Stimulated activated memory B cell treated with anti-CD40 and anti-IgM and Interleukin-4, amounts not matched to agents 10 μg/mL and 1 μg/mL and 100 μg/mL, for 72 hours (primary cell): Measurements from ENCODE around the gene KIAA1328.
"Not testable (repeated sequence)": the region's sequence is repeated elsewhere in the genome, so short reads cannot be mapped to it uniquely, and the experiment has no call there.

Source experiments
- ATAC-seq: fragments of 150-1000 bp; cut with Tn5 transposase; 2 replicates; pipeline ENCODE4 v1.10.0; 2021
- H3K27ac Mint-ChIP-seq: one replicate; pipeline ENCODE4 v1.8.0; 2022; ENCODE audit warnings: mild to moderate bottlenecking, mixed read lengths
- H3K27me3 Mint-ChIP-seq: one replicate; pipeline ENCODE4 v1.8.0; 2022; ENCODE audit warnings: mixed read lengths
- H3K36me3 Mint-ChIP-seq: one replicate; pipeline ENCODE4 v1.8.0; 2022; ENCODE audit warnings: mixed read lengths
- H3K4me1 Mint-ChIP-seq: one replicate; pipeline ENCODE4 v1.8.0; 2022; ENCODE audit warnings: mixed read lengths
- H3K4me3 Mint-ChIP-seq: one replicate; pipeline ENCODE4 v1.8.0; 2022; ENCODE audit warnings: mild to moderate bottlenecking, moderate library complexity, mixed read lengths
- H3K9me3 Mint-ChIP-seq: one replicate; pipeline ENCODE4 v1.8.0; 2022; ENCODE audit warnings: mixed read lengths

KIAA1328 gene

DNA sequence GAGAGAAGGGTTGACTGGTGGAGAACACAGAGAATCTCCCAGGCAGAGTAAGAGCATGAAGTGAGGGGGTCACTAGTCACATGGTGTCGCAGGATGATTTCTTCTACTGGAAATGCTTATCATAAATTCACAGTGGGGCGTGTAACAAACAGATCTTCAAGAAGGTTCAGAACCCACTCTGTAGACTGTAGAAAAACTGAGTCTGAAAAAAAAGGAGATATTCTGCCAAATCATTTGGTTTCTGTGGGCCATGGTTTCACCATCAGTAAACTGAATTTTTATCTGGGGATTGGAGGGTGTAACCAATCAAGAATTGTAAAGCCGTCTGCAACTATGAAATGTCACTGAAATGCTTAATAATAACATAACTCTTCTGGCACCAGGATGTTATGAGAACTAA is 15.1 kb upstream of the KIAA1328 start:
- ATAC-seq, result no peak
- Mint-ChIP-seq H3K9me3 (no peaks in the 10 kb centered on the region), H3K36me3 (peaks cover 19% of the 10 kb centered on the region), H3K27ac (peak overlapping the region; percentile 3), H3K27me3 (no peaks in the 10 kb centered on the region), H3K4me1 (no peaks in the 10 kb centered on the region), H3K4me3 (no peak overlapping the region)

DNA sequence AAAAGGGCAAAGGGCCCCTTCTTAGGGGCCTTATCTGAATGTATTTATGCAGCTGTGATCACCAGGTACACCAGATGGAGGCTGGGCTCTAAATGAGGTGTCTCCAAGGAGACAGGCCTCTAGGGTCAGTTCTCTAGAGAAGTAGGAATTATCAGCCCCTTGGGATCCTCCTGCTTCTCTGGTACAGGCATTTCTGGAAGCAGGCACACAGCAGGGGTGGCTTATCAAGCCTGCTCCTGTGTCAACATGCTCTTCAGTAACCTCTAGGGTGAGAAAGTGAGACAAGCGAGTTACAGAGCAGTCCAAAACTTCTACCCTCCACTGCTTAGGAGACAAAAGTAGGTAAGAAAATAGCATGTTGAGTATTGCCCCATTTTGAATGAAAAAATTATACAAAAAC is 13.9 kb upstream of the KIAA1328 start:
- Mint-ChIP-seq H3K4me1 (no peaks in the 10 kb centered on the region), H3K4me3 (no peak overlapping the region), H3K36me3 (peaks cover 19% of the 10 kb centered on the region), H3K9me3 (no peaks in the 10 kb centered on the region), H3K27ac (no peak overlapping the region), H3K27me3 (no peaks in the 10 kb centered on the region)
- no peak for ATAC-seq

DNA sequence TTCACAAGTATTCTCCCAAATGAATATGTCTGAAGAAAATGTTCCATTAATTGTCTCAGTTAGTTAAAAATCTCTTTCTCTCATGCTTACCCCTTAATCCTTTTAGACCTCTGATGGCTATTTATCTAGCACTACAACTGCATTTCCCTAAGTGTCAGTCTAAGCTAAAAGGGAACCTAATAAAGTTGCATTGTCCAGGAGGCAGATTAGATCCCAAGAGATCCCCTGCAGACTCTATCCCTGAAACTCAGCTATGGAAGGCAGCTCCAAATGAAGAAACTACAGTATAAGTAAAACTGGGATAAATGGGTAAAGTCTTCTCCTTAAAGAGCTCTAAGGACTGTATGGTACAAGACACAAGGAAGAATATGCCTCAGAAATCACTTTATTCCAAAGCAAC is 12.8 kb upstream of the KIAA1328 start:
- not testable (repeated sequence) for H3K4me1 Mint-ChIP-seq, H3K4me3 Mint-ChIP-seq, ATAC-seq, H3K9me3 Mint-ChIP-seq, H3K27ac Mint-ChIP-seq, H3K27me3 Mint-ChIP-seq
- peaks cover 19% of the 10 kb centered on the region for H3K36me3 Mint-ChIP-seq

DNA sequence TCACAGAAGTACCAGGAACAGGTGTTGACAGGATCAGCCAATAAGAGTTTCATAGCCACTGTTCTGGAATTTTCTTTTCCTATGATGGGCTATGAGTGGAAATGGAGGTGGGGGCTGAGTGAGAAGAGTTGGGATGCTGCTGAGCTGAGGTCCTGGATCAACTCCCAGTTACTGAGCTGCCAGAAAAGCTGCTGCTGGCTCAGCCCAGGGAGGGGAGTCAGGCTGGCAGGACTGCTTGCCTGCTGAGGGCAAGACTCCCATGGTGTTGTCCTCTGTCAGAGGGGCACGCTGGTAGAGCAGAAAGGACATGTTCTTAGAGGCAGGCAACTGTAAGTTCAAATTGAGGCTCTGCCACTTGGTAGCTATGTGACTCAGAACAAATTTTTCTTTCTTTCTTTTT is 11.9 kb upstream of the KIAA1328 start:
- ATAC-seq, result no peak
- Mint-ChIP-seq H3K9me3 (no peaks in the 10 kb centered on the region), H3K27ac (no peak overlapping the region), H3K36me3 (peaks cover 19% of the 10 kb centered on the region), H3K27me3 (no peaks in the 10 kb centered on the region), H3K4me1 (no peaks in the 10 kb centered on the region), H3K4me3 (no peak overlapping the region)

DNA sequence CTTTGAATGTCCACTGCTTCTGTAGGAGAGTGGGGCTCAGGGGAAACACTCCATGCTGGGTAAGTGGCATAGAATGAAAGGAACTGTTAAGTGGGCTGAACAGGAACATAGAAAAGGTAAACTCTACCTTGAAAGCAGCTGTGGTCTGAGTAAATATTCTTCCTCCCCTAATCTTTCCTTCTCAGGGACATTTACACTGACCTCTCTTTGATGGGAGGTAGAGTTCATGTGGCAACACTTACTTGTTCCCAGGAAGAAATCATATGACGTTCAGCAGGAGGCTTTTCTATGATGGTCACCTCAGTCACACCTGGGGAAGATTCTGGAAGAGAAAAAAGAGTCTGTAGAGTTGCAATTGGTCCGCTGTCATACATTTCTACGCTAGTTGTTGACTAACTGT is 10.3 kb upstream of the KIAA1328 start:
- Mint-ChIP-seq H3K4me3 (no peak overlapping the region), H3K9me3 (no peaks in the 10 kb centered on the region), H3K36me3 (peaks cover 12% of the 10 kb centered on the region), H3K27ac (no peak overlapping the region), H3K27me3 (no peaks in the 10 kb centered on the region), H3K4me1 (no peaks in the 10 kb centered on the region)
- ATAC-seq, result no peak

DNA sequence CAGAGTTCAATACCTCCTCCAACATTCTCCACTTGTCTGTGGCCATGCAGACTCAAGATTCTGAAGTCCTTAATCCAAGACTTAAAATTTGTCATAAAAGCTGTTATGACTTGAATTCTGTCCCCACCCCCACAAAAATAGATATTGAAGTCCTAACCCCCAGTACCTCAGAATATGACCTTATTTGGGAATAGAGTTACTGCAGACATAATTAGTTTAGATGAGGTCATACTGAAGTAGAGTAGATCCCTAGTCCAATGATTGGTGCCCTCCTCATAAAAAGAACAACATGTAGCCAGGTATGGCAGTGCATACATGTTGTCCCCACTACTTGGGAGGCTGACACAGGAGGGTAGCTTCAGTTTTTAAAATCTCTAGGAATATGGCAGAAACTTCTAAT is 9.3 kb upstream of the KIAA1328 start:
- no peaks in the 10 kb centered on the region for H3K27me3 Mint-ChIP-seq
- no peaks in the 10 kb centered on the region for H3K4me1 Mint-ChIP-seq
- H3K27ac Mint-ChIP-seq, result no peak overlapping the region
- H3K36me3 Mint-ChIP-seq, result peaks cover 12% of the 10 kb centered on the region
- no peak for ATAC-seq
- no peaks in the 10 kb centered on the region for H3K9me3 Mint-ChIP-seq
- no peak overlapping the region for H3K4me3 Mint-ChIP-seq

DNA sequence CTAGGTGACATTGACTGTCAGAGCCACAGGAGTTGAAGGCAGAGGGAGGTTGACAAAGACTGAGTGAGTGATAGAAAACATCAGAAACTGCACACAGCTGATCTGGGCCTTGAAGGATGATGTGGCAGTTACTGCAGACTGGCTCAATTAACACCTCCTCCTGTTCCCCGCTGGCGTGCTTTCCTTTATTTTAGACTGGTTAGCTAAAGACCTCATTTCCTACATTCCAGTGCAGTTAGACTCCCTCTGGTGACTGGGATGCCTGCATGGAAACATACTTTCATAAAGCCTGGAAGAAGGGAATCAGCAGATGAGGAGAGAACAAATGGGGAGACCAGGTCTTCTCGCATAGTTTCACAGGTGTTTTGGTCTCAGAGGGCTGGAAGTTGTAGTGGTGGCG is 7.2 kb upstream of the KIAA1328 start:
- Mint-ChIP-seq H3K36me3 (peaks cover 11% of the 10 kb centered on the region), H3K9me3 (no peaks in the 10 kb centered on the region), H3K4me3 (no peak overlapping the region), H3K27me3 (no peaks in the 10 kb centered on the region), H3K4me1 (no peaks in the 10 kb centered on the region), H3K27ac (no peak overlapping the region)
- ATAC-seq, result no peak

DNA sequence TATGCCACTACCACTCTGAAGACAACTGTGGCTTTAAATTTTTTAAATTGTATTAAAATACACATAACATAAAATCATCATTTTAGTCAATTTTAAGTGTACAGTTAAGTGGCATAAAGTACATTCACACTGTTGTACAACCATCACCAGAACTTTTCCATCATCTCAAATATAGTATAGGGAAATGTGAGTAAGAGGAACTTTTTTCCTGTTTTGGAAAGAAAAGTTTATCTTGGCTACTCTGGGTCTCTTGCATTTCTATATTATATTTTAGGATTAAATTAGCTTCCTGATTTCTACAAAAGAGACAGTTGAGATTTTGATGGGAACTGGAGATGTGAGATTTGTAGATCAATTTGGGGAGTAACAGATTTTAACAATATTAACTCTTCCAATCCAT is 3.4 kb upstream of the KIAA1328 start:
- Mint-ChIP-seq H3K9me3 (no peaks in the 10 kb centered on the region), H3K36me3 (no peaks in the 10 kb centered on the region), H3K27ac (no peak overlapping the region), H3K4me3 (no peak overlapping the region), H3K27me3 (no peaks in the 10 kb centered on the region), H3K4me1 (peaks cover 26% of the 10 kb centered on the region)
- no peak for ATAC-seq

DNA sequence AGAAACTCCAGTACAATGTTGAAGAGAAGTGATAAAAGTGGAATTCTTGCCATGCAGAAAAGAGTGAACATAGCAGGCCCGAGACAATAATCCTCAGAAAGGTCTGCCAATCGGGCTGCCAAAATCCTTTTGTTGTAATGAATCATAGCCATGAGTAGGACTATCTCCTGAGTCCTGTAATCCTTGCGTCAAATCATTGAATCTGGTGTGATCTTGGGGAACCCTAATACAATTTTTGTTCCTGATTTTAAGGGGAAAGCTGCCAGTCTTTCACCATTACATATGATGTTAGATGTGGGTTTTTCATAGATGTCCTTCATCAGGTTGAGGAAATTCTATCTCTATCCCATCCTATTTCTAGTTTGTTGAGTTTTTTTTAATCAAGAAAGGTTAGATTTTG is 2.4 kb upstream of the KIAA1328 start:
- Mint-ChIP-seq H3K9me3 (no peaks in the 10 kb centered on the region), H3K36me3 (no peaks in the 10 kb centered on the region), H3K27ac (no peak overlapping the region), H3K27me3 (no peaks in the 10 kb centered on the region), H3K4me3 (no peak overlapping the region), H3K4me1 (peaks cover 31% of the 10 kb centered on the region)
- no peak for ATAC-seq

DNA sequence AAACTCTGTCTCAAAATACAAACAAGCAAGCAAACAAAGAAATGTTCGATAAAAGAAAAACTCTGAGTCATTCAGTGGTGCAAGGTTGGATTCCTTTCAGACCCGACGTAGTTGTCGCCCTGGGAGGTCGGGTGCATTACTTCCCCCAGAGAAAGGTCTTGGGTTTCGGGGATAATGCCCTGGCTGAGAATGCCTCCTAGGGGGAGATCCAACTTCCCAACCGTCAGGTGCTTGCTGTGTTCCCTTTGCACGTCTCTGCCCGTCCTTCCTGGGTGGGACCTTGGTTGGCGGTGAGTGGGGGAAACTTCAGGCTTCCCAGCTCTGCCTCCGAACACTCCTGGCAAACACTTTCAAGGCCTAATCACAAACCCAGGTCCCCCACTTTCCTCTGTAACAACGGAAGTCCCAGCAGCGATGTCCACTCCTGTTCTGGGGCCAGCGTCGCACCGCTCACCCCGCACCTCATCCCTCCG is 734 bp upstream of the KIAA1328 start:
- Mint-ChIP-seq H3K27ac (peak overlapping the region; percentile 86), H3K4me1 (peaks cover 36% of the 10 kb centered on the region), H3K27me3 (no peaks in the 10 kb centered on the region), H3K36me3 (no peaks in the 10 kb centered on the region), H3K4me3 (peak overlapping the region; percentile 91), H3K9me3 (no peaks in the 10 kb centered on the region)
- no peak for ATAC-seq

DNA sequence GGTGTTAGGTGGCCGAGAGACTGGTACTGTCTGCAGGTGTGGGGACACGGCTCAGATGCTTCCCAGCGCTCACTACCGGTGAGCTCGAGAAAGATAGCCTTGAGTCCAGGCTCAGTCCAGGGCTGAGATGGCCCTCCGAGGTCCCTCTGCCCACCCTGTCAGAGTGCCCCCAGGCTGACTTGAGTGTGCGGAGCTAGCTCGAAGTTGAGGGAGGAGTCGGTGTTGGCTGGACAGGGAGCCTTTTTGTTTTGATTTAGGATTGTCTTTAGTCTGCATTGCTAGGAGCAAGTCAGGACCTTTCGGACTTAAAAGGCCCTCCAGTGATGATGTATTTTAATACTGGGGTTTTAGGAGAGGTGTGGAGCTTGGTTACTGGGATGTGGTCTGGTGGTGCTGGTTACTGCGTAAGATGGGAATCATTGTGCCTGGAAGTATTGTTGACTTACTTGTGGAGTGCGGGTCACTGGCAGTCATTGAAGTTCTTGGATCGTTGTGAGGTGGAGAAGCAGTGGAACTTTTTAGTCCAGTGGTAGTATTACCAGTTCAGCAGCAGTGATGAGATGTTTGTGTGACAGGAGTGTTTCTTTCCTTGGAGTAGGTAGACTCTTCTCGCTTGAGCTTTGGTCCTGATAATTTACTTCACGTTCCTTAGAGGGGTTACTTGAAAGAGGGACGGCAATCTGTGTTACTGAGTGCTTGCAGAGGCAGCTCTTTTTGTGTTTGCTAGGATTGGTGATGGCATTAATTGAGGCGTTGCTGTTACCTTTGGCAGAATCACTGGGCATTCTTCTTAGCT is 633 bp downstream of the KIAA1328 start:
- Mint-ChIP-seq H3K4me1 (peaks cover 39% of the 10 kb centered on the region), H3K9me3 (no peaks in the 10 kb centered on the region), H3K4me3 (peak overlapping the region; percentile 91), H3K36me3 (no peaks in the 10 kb centered on the region), H3K27me3 (no peaks in the 10 kb centered on the region), H3K27ac (peak overlapping the region; percentile 86)
- ATAC-seq, result no peak

DNA sequence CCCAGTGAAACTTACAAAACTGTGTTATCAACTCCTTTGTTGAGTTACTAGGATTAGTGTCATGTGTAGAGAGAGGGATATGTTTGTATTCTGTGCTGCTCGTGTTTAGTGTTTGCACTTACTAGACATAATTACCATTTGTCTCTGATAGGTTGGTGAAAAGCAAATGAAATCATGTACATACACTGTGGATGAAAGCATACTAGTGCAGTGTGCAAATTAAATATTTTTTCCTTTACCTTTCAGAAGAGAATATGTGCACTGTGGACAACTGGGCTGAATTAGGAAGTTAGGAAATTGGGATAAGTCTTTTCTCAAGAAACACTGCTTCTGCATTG is 1.2 kb downstream of the KIAA1328 start:
- no peak for ATAC-seq
- peaks cover 39% of the 10 kb centered on the region for H3K4me1 Mint-ChIP-seq
- peak overlapping the region; percentile 86 for H3K27ac Mint-ChIP-seq
- H3K27me3 Mint-ChIP-seq, result no peaks in the 10 kb centered on the region
- no peaks in the 10 kb centered on the region for H3K36me3 Mint-ChIP-seq
- no peaks in the 10 kb centered on the region for H3K9me3 Mint-ChIP-seq
- peak overlapping the region; percentile 91 for H3K4me3 Mint-ChIP-seq

DNA sequence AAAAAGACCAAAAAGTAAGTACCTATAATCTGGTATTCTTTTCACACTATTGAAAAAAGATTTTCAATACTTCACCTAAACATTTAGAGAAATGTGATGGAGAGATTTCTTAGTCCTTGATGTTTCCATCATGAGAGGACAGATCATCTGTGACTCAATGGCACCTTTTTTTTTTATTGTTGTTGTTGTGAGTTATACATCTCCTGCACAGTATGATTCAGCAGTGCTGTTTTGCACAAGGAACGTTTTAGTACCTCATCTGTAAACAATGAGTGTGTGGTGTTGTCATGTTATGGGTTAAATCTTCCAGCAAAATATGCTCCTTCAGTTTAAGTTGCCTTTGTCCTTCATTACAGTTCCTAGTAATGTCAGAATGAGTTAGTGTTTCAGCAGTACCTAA is 2.2 kb downstream of the KIAA1328 start:
- ATAC-seq, result no peak
- H3K27ac Mint-ChIP-seq, result no peak overlapping the region
- H3K9me3 Mint-ChIP-seq, result no peaks in the 10 kb centered on the region
- H3K4me3 Mint-ChIP-seq, result no peak overlapping the region
- peaks cover 2% of the 10 kb centered on the region for H3K36me3 Mint-ChIP-seq
- H3K4me1 Mint-ChIP-seq, result peaks cover 39% of the 10 kb centered on the region
- H3K27me3 Mint-ChIP-seq, result no peaks in the 10 kb centered on the region

DNA sequence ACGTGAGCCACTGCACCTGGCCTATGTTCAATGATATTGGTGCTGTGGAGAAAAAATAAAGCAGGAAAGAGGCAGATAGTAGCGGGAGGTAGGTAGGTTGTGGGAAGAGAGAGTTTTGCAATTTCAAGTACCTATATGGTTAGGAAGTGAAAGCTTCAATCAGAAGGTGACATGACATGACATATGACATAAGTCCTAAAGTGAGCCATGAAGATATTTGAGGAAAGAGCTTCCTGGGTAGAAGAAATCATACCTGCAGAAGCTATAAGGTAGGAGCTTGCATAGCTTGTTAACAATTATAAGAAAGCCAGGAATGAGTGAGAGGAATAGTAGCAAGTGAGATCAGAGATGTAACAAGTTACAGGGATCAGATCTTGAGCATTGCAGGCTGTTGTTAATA is 4.2 kb downstream of the KIAA1328 start:
- Mint-ChIP-seq H3K4me3 (no peak overlapping the region), H3K36me3 (peaks cover 19% of the 10 kb centered on the region), H3K9me3 (no peaks in the 10 kb centered on the region), H3K27me3 (no peaks in the 10 kb centered on the region), H3K4me1 (peaks cover 26% of the 10 kb centered on the region), H3K27ac (no peak overlapping the region)
- no peak for ATAC-seq

DNA sequence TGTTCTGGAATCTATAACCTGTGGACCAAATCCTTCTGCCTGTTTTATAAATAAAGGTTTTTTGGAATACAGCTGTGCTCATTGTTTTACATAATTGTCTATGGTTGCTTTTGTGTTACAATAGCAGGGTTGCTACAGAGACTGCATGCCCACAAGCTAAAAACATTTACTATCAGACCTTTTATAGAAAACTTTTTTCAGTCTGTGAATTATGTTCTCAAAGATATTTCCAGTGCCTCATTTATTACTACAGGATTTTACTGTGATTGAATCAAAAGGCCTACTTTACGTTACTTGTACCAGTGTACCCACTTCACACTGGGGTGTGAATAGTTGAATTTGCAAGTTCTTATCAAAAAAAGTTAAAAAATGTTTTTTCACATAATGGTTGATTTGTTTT is 7.0 kb downstream of the KIAA1328 start:
- H3K9me3 Mint-ChIP-seq, result peaks cover 2% of the 10 kb centered on the region
- H3K27me3 Mint-ChIP-seq, result no peaks in the 10 kb centered on the region
- H3K4me1 Mint-ChIP-seq, result peaks cover 9% of the 10 kb centered on the region
- no peak for ATAC-seq
- H3K4me3 Mint-ChIP-seq, result no peak overlapping the region
- H3K27ac Mint-ChIP-seq, result no peak overlapping the region
- peaks cover 47% of the 10 kb centered on the region for H3K36me3 Mint-ChIP-seq

DNA sequence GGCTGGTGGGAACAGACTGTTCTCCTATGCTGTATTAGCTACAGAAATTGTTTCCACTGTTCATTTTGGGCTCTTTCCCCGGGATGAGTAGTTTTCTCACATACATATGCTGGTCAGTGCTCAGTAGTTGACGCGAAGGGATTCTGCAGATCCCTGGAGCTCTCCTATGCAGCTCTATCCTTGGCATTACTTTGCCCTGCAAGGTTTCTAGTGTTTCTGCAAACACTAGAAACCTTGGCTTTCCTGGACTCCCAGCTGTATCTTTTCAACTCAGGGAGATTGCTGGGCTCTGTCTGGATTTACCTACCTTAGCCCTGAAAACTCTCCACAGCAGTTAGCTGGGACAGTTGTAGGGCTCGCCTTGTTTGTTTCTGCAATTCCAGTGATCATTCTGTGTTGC is 10.9 kb downstream of the KIAA1328 start:
- H3K27me3 Mint-ChIP-seq, result no peaks in the 10 kb centered on the region
- H3K4me1 Mint-ChIP-seq, result no peaks in the 10 kb centered on the region
- H3K9me3 Mint-ChIP-seq, result peaks cover 2% of the 10 kb centered on the region
- no peak overlapping the region for H3K27ac Mint-ChIP-seq
- no peak overlapping the region for H3K4me3 Mint-ChIP-seq
- H3K36me3 Mint-ChIP-seq, result peaks cover 48% of the 10 kb centered on the region
- ATAC-seq, result no peak
